T follicular helper cell (primary cell): Measurements from ENCODE around the gene ST7L.
"Not testable (repeated sequence)": the region's sequence is repeated elsewhere in the genome, so short reads cannot be mapped to it uniquely, and the experiment has no call there.

ENCODE experiments used
- DNase-seq: peaks from one replicate; pipeline ENCODE4 v3.0.0-alpha.2; 2020; ENCODE audit warnings: low read depth

ST7L gene

GRCh38 chr1:112492076-112492475 lies 126.9 kb downstream of the ST7L start:
- DNase-seq = no peak

- DNase-seq = no peak
Observed at GRCh38 chr1:112488141-112488540, 130.8 kb downstream of the ST7L start.

- DNase-seq = not testable (repeated sequence)
Observed at GRCh38 chr1:112487686-112488085, 131.3 kb downstream of the ST7L start.

- DNase-seq = not testable (repeated sequence)
Observed at GRCh38 chr1:112486063-112486462, 132.9 kb downstream of the ST7L start.

GRCh38 chr1:112478314-112478713 lies 140.6 kb downstream of the ST7L start:
- no peak for DNase-seq

- DNase-seq = no peak
Observed at GRCh38 chr1:112477550-112477949, 141.4 kb downstream of the ST7L start.
